Astrocyte (in vitro differentiated cells and primary cell): ENCODE data around the gene SLC38A1. TPM values are rescaled to one million over a fixed set of nuclear protein-coding genes. Genes with fewer than 3 reads are reported as not detected.

ENCODE experiments used
- DNase-seq: peaks from one replicate; pipeline ENCODE4 v3.0.0-alpha.2; 2010; ENCODE audit warnings: low read depth
- FAIRE-seq: peaks from 2 replicates; lab custom pipeline; 2011; peaks lifted over from hg19 to GRCh38; lab: Jason Lieb, UNC
- H2AFZ ChIP-seq: 2 replicates; pipeline ENCODE4 v1.6.0; 2012; ENCODE audit warnings: low read depth, low read length, inconsistent platforms
- H3K27ac ChIP-seq: 2 replicates; pipeline ENCODE4 v1.5.1; 2011; ENCODE audit warnings: low read depth, low read length, inconsistent platforms
- H3K27me3 ChIP-seq: 2 replicates; pipeline ENCODE4 v1.6.0; 2011; ENCODE audit warnings: low read length, inconsistent platforms; ENCODE audit not compliant: insufficient read depth
- H3K36me3 ChIP-seq: 2 replicates; pipeline ENCODE4 v1.5.1; 2011; ENCODE audit warnings: low read length, inconsistent platforms; ENCODE audit not compliant: insufficient read depth
- H3K4me1 ChIP-seq: 2 replicates; pipeline ENCODE4 v1.5.1; 2011; ENCODE audit warnings: low read length, inconsistent platforms; ENCODE audit not compliant: insufficient read depth
- H3K4me2 ChIP-seq: 2 replicates; pipeline ENCODE4 v1.6.0; 2012; ENCODE audit warnings: low read length, inconsistent platforms
- H3K4me3 ChIP-seq: 2 replicates; pipeline ENCODE4 v1.5.1; 2011; ENCODE audit warnings: low read depth, mild to moderate bottlenecking, low read length, inconsistent platforms; ENCODE audit not compliant: insufficient read depth
- H3K79me2 ChIP-seq: 2 replicates; pipeline ENCODE4 v1.6.0; 2012; ENCODE audit warnings: mild to moderate bottlenecking, low read length, inconsistent platforms; ENCODE audit not compliant: insufficient read depth
- H3K9ac ChIP-seq: 2 replicates; pipeline ENCODE4 v1.6.0; 2012; ENCODE audit warnings: mild to moderate bottlenecking, low read length, inconsistent platforms
- H3K9me3 ChIP-seq: 2 replicates; pipeline ENCODE4 v1.5.1; 2012; ENCODE audit warnings: low read depth, mild to moderate bottlenecking, low read length, inconsistent platforms; ENCODE audit not compliant: insufficient read depth
- H4K20me1 ChIP-seq: 2 replicates; pipeline ENCODE4 v1.6.0; 2012; ENCODE audit warnings: low read length, inconsistent platforms; ENCODE audit not compliant: insufficient read depth
- H3K27ac Mint-ChIP-seq: one replicate; pipeline ENCODE4 v1.8.0; 2021; ENCODE audit warnings: mild to moderate bottlenecking, mixed read lengths; ENCODE audit not compliant: unreplicated experiment
- H3K27me3 Mint-ChIP-seq: one replicate; pipeline ENCODE4 v1.8.0; 2021; ENCODE audit warnings: low read depth, mixed read lengths; ENCODE audit not compliant: unreplicated experiment
- H3K36me3 Mint-ChIP-seq: one replicate; pipeline ENCODE4 v1.8.0; 2021; ENCODE audit warnings: low read depth, mixed read lengths; ENCODE audit not compliant: unreplicated experiment
- H3K4me1 Mint-ChIP-seq: one replicate; pipeline ENCODE4 v1.8.0; 2021; ENCODE audit warnings: low read depth, mixed read lengths; ENCODE audit not compliant: unreplicated experiment
- H3K4me3 Mint-ChIP-seq: one replicate; pipeline ENCODE4 v1.8.0; 2021; ENCODE audit warnings: mild to moderate bottlenecking, moderate library complexity, mixed read lengths; ENCODE audit not compliant: unreplicated experiment
- H3K9me3 Mint-ChIP-seq: one replicate; pipeline ENCODE4 v1.8.0; 2021; ENCODE audit warnings: mild to moderate bottlenecking, mixed read lengths; ENCODE audit not compliant: unreplicated experiment
- CTCF ChIP-seq: IDR thresholded peaks from 2 replicates; pipeline ENCODE4 v1.5.1; 2011; ENCODE audit warnings: low read depth, mild to moderate bottlenecking, inconsistent platforms, low read length, moderate library complexity; ENCODE audit not compliant: insufficient read depth
- EZH2 ChIP-seq: IDR thresholded peaks from 2 replicates; pipeline ENCODE4 v1.6.1; 2012; ENCODE audit warnings: mild to moderate bottlenecking, low read length, inconsistent platforms; ENCODE audit not compliant: insufficient read depth
- total RNA-seq: library from RNA; stranded (reverse); gene quantifications from 2 replicates; pipeline ENCODE4 v1.2.1, GENCODE V29; 2021

SLC38A1 gene
- total RNA-seq, 1 donor from 2014 or later = 160 TPM

GRCh38 chr12:46238821-46239220 lies 30.0 kb downstream of the SLC38A1 start:
- Histone ChIP-seq H2AFZ (no peak overlapping the region), H3K4me2 (no peak overlapping the region), H3K36me3 (no peaks in the 10 kb centered on the region), H3K4me3 (no peak overlapping the region), H3K27me3 (no peaks in the 10 kb centered on the region), H4K20me1 (peaks cover 18% of the 10 kb centered on the region), H3K79me2 (peaks cover 23% of the 10 kb centered on the region), H3K9me3 (no peaks in the 10 kb centered on the region), H3K4me1 (no peaks in the 10 kb centered on the region), H3K27ac (no peak overlapping the region), H3K9ac (no peak overlapping the region)
- no peak for DNase-seq
- H3K4me3 Mint-ChIP-seq = no peak overlapping the region
- no peak overlapping the region for H3K27ac Mint-ChIP-seq
- H3K36me3 Mint-ChIP-seq = peaks cover 18% of the 10 kb centered on the region
- no peak for FAIRE-seq
- peaks cover 2% of the 10 kb centered on the region for H3K9me3 Mint-ChIP-seq
- no peak for TF ChIP-seq CTCF
- no peak for TF ChIP-seq EZH2
- H3K27me3 Mint-ChIP-seq = no peaks in the 10 kb centered on the region
- peaks cover 7% of the 10 kb centered on the region for H3K4me1 Mint-ChIP-seq

GRCh38 chr12:46237371-46238045 lies 31.3 kb downstream of the SLC38A1 start:
- peaks cover 7% of the 10 kb centered on the region for H3K4me1 Mint-ChIP-seq
- peaks cover 14% of the 10 kb centered on the region for H3K36me3 Mint-ChIP-seq

More at GRCh38 chr12:46237371-46238045, 31.3 kb downstream of the SLC38A1 start:
- H3K27me3 Mint-ChIP-seq = no peaks in the 10 kb centered on the region
- TF ChIP-seq EZH2 (no peak), CTCF (no peak)
- H3K27me3 ChIP-seq = no peaks in the 10 kb centered on the region
- no peak overlapping the region for H3K27ac Mint-ChIP-seq
- no peaks in the 10 kb centered on the region for H3K9me3 ChIP-seq
- no peak overlapping the region for H3K4me3 Mint-ChIP-seq
- no peaks in the 10 kb centered on the region for H3K4me1 ChIP-seq
- FAIRE-seq (no peak), DNase-seq (peak; percentile 58)
- H3K9ac ChIP-seq = no peak overlapping the region
- no peaks in the 10 kb centered on the region for H3K9me3 Mint-ChIP-seq
- H3K36me3 ChIP-seq = no peaks in the 10 kb centered on the region
- H3K4me3 ChIP-seq = no peak overlapping the region
- peaks cover 17% of the 10 kb centered on the region for H4K20me1 ChIP-seq
- no peak overlapping the region for H3K4me2 ChIP-seq
- peaks cover 18% of the 10 kb centered on the region for H3K79me2 ChIP-seq
- no peak overlapping the region for H3K27ac ChIP-seq
- H2AFZ ChIP-seq = no peak overlapping the region
